Measurements from ENCODE around the gene RFC5.

DNA sequence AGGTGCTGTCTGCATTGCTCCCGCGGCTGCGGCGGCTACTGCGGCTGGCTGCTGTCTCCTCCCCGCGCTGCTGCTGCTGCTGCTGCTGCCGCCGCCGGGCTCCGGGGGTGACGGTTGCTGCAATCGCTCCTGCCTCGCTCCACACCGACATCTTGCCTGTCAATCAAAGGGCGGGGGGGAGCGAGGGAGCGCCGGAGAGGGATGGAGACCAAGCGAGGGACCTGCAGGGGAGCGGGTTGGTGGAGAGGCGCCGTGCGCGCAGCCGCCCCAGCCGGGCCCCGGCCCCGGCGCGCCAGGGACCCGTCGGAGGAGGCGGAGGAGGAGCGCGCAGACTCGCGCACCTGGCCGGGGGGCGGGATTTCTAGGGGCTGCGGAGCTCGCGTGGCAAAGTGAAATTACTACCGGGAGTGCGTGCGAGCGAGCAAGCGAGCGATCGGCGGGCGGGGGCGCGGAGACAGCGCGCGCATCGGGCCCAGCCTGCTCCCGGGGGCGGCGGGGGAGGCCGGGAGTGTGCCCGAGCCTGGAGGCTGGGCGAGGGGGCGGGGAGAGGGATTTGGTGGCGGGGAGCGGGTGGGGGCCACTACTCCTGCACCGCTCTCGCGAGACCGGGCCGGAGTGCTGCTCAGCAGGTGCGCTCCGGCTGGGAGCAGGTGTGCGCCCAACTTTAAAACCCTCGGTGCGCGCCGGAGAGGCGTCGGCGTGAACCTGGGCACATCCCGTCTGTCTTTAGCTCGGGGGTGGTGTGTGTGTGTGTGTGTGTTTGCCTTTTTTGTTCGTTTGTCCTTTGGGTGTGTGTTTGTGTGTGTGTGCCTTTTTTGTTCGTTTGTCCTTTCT, 47.5 kb upstream of the RFC5 start, which contains the start of gene KSR2:
- TF ChIP-seq, protein P1, sequence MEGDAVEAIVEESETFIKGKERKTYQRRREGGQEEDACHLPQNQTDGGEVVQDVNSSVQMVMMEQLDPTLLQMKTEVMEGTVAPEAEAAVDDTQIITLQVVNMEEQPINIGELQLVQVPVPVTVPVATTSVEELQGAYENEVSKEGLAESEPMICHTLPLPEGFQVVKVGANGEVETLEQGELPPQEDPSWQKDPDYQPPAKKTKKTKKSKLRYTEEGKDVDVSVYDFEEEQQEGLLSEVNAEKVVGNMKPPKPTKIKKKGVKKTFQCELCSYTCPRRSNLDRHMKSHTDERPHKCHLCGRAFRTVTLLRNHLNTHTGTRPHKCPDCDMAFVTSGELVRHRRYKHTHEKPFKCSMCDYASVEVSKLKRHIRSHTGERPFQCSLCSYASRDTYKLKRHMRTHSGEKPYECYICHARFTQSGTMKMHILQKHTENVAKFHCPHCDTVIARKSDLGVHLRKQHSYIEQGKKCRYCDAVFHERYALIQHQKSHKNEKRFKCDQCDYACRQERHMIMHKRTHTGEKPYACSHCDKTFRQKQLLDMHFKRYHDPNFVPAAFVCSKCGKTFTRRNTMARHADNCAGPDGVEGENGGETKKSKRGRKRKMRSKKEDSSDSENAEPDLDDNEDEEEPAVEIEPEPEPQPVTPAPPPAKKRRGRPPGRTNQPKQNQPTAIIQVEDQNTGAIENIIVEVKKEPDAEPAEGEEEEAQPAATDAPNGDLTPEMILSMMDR (IDR thresholded peaks at IDR 0.05 in 8 of 11, conservative IDR thresholded peaks at IDR 0.05 in 3 of 11): no peak
- TF ChIP-seq POLR2AphosphoS5 (IDR thresholded peaks at IDR 0.05) (no peak), POLR2A (IDR thresholded peaks at IDR 0.05) (no peak)

All from spleen (tissue), 7 donors.